Embryonic facial prominence (tissue), 1 donor: ENCODE measurements around the gene ZC3H8.

ENCODE experiments used
- DNase-seq: peaks from one replicate; pipeline ENCODE4 v3.0.0-alpha.2; 2016; ENCODE audit errors: extremely low spot score

Gene ZC3H8

DNA sequence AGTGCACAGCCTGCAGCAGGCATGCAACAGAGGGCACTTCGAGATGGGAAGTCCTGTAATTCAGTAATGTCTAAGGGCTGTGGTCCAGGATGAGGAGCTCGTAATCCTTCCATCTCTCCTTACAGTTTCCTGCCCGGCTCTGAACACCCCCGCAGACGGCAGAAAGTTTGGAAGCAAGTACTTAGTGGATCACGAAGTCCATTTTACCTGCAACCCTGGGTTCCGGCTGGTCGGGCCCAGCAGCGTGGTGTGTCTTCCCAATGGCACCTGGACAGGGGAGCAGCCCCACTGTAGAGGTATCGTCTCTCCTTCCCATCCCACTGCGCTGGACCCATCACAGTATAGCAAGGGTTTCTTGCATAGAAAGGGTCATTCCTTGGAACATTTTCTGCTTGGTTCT, 90.0 kb downstream of the ZC3H8 start:
- DNase-seq, result no peak

DNA sequence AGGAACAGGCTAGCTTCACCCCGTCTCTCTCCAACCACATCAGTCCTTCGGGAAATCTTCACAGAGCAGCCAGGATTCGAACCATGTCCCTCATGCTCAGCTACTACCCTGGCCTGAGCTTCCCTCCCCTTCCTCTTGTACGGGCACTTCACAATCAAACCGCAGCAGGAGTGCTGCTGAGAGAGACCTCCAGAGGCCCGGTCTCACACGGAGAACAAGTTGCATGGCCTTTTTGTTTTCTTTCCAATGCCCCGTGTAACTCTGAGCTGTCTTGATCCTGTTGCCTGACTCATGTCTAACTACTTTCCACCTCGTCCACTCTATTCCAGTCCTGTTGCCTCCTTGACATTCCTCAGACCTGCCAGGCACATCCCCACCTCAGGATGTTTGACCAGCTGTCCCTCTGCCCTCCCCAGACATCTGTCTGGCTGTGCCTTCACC, 91.3 kb downstream of the ZC3H8 start:
- no peak for DNase-seq

DNA sequence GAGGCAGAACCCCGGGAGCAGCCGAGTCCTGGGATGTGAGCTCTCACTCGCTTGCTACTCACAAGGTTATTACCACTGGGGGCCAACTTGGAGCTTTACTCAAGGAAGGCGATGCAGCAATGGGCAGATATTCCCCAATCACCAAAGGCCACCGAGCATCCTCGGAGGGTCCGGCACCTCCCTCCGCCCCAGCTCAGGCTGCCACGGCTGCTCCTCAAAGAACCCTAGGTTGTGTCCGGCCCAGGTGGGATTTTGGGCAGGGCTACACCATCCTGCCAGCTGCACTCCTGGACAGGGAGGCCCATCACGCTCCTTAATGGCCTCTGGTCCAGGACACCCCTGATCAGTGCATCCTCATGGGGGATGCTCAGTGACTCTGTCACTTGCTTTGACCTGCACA, 91.9 kb downstream of the ZC3H8 start:
- DNase-seq, result no peak

DNA sequence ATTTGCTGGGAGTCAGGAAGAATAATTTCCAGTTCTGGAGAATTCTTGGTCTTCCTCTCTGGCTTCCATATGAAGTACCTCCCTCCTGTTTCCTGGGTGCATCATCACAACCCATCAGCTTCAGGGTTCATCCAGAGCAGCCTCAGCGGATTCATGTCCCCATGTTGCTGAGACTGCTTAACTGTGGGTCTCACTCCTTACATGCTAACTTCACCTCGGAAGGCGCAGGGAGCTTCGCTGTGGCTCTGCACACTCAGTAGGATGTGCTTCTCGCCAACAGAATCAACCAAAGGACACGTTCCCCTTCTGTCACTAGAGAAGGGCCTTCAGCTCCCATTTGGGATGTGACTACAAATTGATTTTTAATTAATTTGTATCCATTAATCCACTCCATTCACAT, 92.5 kb downstream of the ZC3H8 start:
- no peak for DNase-seq
